GM12892 (cell line): ENCODE measurements around the gene FBXO17.

Experiments used
- POLR2A ChIP-seq: IDR thresholded peaks from 2 replicates; pipeline ENCODE4 v1.6.1; 2011; ENCODE audit warnings: low read depth, low read length, control low read depth
- POLR2AphosphoS5 ChIP-seq: IDR thresholded peaks from 2 replicates; pipeline ENCODE4 v1.6.1; 2011; ENCODE audit warnings: low read depth, low read length, control low read depth
- TAF1 ChIP-seq: IDR thresholded peaks from 2 replicates; pipeline ENCODE4 v1.6.1; 2011; ENCODE audit warnings: low read depth, mild to moderate bottlenecking, control low read depth, low read length, borderline replicate concordance

GRCh38 chr19:38975214-38975860 lies at the start of gene FBXO17:
- TF ChIP-seq POLR2A, result no peak
- TF ChIP-seq POLR2AphosphoS5, result no peak
- no peak for TF ChIP-seq TAF1
